PC-9 (cell line): ENCODE data around the gene DYNC1H1. TPM values are rescaled to one million over a fixed set of nuclear protein-coding genes. Genes with fewer than 3 reads are reported as not detected.
"Not testable (repeated sequence)": the region's sequence is repeated elsewhere in the genome, so short reads cannot be mapped to it uniquely, and the experiment has no call there.

Experiments
- BruUV-seq: library from RNA; stranded (reverse); fragments of 400-500 nt; replicated peaks from 2 replicates; lab custom pipeline; 2021; lab: Mats Ljungman, UMichigan
- CTCF ChIA-PET: fragments of 300-600 bp; sonication (Branson Sonifier 250); formaldehyde crosslinking; loops from one replicate; lab custom pipeline; 2022; ENCODE audit warnings: antibody characterized with exemption; lab: Charles Lee
- POLR2A ChIA-PET: fragments of 300-600 bp; sonication (Branson Sonifier 250); formaldehyde crosslinking; loops from one replicate; lab custom pipeline; 2022; ENCODE audit warnings: antibody characterized with exemption; ENCODE audit not compliant: unreplicated experiment; lab: Charles Lee
- DNase-seq, 2 experiments: peaks; one replicate each; pipeline versions ENCODE4 v3.0.0 to v3.0.0-alpha.2; 2015 to 2022; ENCODE audit warnings: mixed read lengths in 1 of 2
- H2AFZ ChIP-seq: fragments of 200-600 bp; sonication (generic); 2 replicates; pipeline ENCODE4 v1.8.1; 2017; ENCODE audit warnings: antibody characterized with exemption
- H3F3A ChIP-seq: fragments of 200-600 bp; sonication (generic); 2 replicates; pipeline ENCODE4 v1.8.1; 2017; ENCODE audit warnings: antibody characterized with exemption, mild to moderate bottlenecking, low read depth; ENCODE audit not compliant: insufficient read depth
- H3K27ac ChIP-seq: fragments of 200-600 bp; sonication (generic); 2 replicates; pipeline ENCODE4 v1.6.1; 2016; ENCODE audit warnings: mixed run types
- H3K27me3 ChIP-seq: fragments of 200-600 bp; sonication (generic); 2 replicates; pipeline ENCODE4 v1.6.1; 2016; ENCODE audit warnings: low read depth, mixed run types; ENCODE audit not compliant: insufficient read depth
- H3K36me3 ChIP-seq: fragments of 200-600 bp; sonication (generic); 2 replicates; pipeline ENCODE4 v1.6.1; 2016; ENCODE audit warnings: low read depth, mixed run types
- H3K4me1 ChIP-seq: fragments of 200-600 bp; sonication (generic); replicated peaks from 2 replicates; pipeline ENCODE4 v1.6.1; 2016; ENCODE audit warnings: mixed run types; ENCODE audit not compliant: insufficient read depth
- H3K4me2 ChIP-seq: fragments of 200-600 bp; sonication (generic); 2 replicates; pipeline ENCODE4 v1.6.1; 2017; ENCODE audit warnings: mixed run types
- H3K4me3 ChIP-seq: fragments of 200-600 bp; sonication (generic); 2 replicates; pipeline ENCODE4 v1.6.1; 2016; ENCODE audit warnings: mixed run types
- H3K79me2 ChIP-seq: fragments of 200-600 bp; sonication (generic); 2 replicates; pipeline ENCODE4 v1.6.1; 2017; ENCODE audit warnings: low read depth, mixed run types
- H3K9me2 ChIP-seq: fragments of 200-600 bp; sonication (generic); 2 replicates; pipeline ENCODE4 v1.8.1; 2017; ENCODE audit warnings: mild to moderate bottlenecking; ENCODE audit not compliant: insufficient read depth
- H3K9me3 ChIP-seq: fragments of 200-600 bp; sonication (generic); 2 replicates; pipeline ENCODE4 v1.8.1; 2016; ENCODE audit warnings: low read depth; ENCODE audit not compliant: insufficient read depth
- H4K20me1 ChIP-seq: fragments of 200-600 bp; sonication (generic); 2 replicates; pipeline ENCODE4 v1.8.1; 2017; ENCODE audit not compliant: insufficient read depth
- EZH2 ChIP-seq: fragments of 200-600 bp; sonication (generic); IDR thresholded peaks from 2 replicates; pipeline ENCODE4 v1.8.0; 2017; ENCODE audit warnings: antibody characterized with exemption, low read depth
- intact Hi-C: fragments of 100-400 bp; cut with micrococcal nuclease; formaldehyde crosslinking; loops from one replicate; pipeline ENCODE4 v1.10.0; 2022; ENCODE audit not compliant: unreplicated experiment
- total RNA-seq: library from RNA; stranded (reverse); gene quantifications from 2 replicates; pipeline ENCODE4 v1.2.3, GENCODE V29; 2021
- TF ChIP-seq, protein P1 (sequence below): fragments of 200-600 bp; sonication (generic); conservative IDR thresholded peaks from 2 replicates; pipeline ENCODE4 v1.6.1; 2017; ENCODE audit warnings: mixed run types, antibody characterized with exemption, mild to moderate bottlenecking, moderate library complexity

Gene DYNC1H1
- total RNA-seq, 1 experiment from 2014 or later: 1,268 TPM

DNA sequence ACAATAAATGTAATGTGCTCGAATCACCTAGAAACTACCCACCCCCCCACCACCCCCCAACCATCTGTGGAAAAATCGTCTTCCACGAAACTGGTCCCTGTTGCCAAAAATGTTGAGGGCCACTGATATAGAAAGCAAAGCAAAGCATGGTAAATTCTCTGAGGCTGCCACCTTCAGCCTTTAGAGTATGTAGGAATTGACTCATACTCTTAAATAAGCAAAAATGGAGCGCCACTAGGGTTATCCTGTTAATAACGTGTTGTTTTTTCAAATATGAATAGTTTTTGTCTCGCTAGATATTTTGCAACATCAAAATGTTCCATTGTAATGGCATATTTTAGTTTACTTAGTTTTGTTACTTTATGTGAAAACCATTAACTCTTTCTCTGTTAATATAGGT lies 18.2 kb downstream of the DYNC1H1 start:
- H3K9me3 ChIP-seq: no peaks in the 10 kb centered on the region
- no peak overlapping the region for H2AFZ ChIP-seq
- H3K4me1 ChIP-seq: peaks cover 43% of the 10 kb centered on the region
- peaks cover 74% of the 10 kb centered on the region for H3F3A ChIP-seq
- peaks cover 27% of the 10 kb centered on the region for H4K20me1 ChIP-seq
- H3K27ac ChIP-seq: no peak overlapping the region
- no peak overlapping the region for H3K4me3 ChIP-seq
- POLR2A ChIA-PET: no interaction called here
- no peak overlapping the region for H3K4me2 ChIP-seq
- H3K9me2 ChIP-seq: no peaks in the 10 kb centered on the region
- peaks cover 74% of the 10 kb centered on the region for H3K79me2 ChIP-seq
- BruUV-seq: no TSS peak
- intact Hi-C loops: loop anchor here (5.0 kb wide), 1 partner anchor 115 kb away; no protein-coding TSS in a partner anchor
- DNase-seq: no peak
- CTCF ChIA-PET: no interaction called here
- TF ChIP-seq EZH2: no peak
- TF ChIP-seq, protein P1, sequence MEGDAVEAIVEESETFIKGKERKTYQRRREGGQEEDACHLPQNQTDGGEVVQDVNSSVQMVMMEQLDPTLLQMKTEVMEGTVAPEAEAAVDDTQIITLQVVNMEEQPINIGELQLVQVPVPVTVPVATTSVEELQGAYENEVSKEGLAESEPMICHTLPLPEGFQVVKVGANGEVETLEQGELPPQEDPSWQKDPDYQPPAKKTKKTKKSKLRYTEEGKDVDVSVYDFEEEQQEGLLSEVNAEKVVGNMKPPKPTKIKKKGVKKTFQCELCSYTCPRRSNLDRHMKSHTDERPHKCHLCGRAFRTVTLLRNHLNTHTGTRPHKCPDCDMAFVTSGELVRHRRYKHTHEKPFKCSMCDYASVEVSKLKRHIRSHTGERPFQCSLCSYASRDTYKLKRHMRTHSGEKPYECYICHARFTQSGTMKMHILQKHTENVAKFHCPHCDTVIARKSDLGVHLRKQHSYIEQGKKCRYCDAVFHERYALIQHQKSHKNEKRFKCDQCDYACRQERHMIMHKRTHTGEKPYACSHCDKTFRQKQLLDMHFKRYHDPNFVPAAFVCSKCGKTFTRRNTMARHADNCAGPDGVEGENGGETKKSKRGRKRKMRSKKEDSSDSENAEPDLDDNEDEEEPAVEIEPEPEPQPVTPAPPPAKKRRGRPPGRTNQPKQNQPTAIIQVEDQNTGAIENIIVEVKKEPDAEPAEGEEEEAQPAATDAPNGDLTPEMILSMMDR: no peak
- no peaks in the 10 kb centered on the region for H3K27me3 ChIP-seq
- H3K36me3 ChIP-seq: peaks cover 87% of the 10 kb centered on the region

DNA sequence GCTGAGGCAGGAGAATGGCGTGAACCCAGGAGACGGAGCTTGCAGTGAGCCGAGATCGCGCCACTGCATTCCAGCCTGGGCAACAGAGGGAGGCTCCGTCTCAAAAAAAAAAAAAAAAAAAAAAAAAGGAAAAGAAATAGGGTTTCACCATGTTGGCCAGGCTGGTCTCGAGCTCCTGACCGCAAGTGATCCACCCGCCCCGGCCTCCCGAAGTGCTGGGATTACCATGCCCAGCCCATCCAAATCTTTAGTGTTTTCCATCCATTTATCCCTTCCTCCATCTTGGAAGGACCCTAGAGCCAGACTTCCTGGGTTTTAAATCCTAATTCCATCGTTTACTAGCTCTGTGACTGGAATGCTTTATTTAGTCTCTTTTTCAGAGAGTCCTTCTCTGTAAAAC lies 20.5 kb downstream of the DYNC1H1 start:
- H3K9me2 ChIP-seq, POLR2A ChIA-PET, H3K27me3 ChIP-seq, DNase-seq, H3K27ac ChIP-seq, H3K4me2 ChIP-seq, H2AFZ ChIP-seq, H3K4me3 ChIP-seq, H3K9me3 ChIP-seq, BruUV-seq: not testable (repeated sequence)
- CTCF ChIA-PET: interaction anchor here (0.6 kb wide), 1 partner anchor 25 kb away, joined by 6 read pairs; no protein-coding TSS in a partner anchor
- H3K4me1 ChIP-seq: peaks cover 21% of the 10 kb centered on the region
- peaks cover 35% of the 10 kb centered on the region for H4K20me1 ChIP-seq
- H3K79me2 ChIP-seq: peaks cover 52% of the 10 kb centered on the region
- intact Hi-C loops: loop anchor here (5.0 kb wide), 1 partner anchor 112 kb away; no protein-coding TSS in a partner anchor
- peaks cover 74% of the 10 kb centered on the region for H3F3A ChIP-seq
- H3K36me3 ChIP-seq: peaks cover 87% of the 10 kb centered on the region

DNA sequence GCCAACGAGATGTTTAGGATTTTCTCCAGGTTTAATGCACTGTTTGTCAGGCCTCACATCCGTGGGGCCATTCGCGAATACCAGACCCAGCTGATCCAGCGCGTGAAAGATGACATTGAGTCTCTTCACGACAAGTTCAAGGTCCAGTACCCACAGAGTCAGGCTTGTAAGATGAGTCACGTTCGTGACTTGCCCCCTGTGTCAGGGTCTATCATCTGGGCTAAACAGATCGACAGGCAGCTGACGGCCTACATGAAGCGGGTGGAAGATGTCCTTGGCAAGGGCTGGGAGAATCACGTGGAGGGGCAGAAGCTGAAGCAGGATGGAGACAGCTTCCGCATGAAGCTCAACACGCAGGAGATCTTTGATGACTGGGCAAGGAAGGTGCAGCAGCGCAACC lies 21.6 kb downstream of the DYNC1H1 start:
- Histone ChIP-seq H3K36me3 (peaks cover 92% of the 10 kb centered on the region), H3K9me2 (no peaks in the 10 kb centered on the region), H3K79me2 (peaks cover 57% of the 10 kb centered on the region), H3K4me2 (no peak overlapping the region), H4K20me1 (peaks cover 39% of the 10 kb centered on the region), H3K4me3 (no peak overlapping the region), H3K4me1 (peaks cover 10% of the 10 kb centered on the region), H3K27me3 (no peaks in the 10 kb centered on the region), H3F3A (peaks cover 69% of the 10 kb centered on the region), H2AFZ (no peak overlapping the region), H3K27ac (no peak overlapping the region), H3K9me3 (no peaks in the 10 kb centered on the region)
- TF ChIP-seq EZH2: no peak
- TF ChIP-seq, protein P1: no peak
- DNase-seq: no peak
- BruUV-seq: TSS peak; percentile 11
- intact Hi-C loops: no loop called here
- CTCF ChIA-PET: interaction anchor here (1.2 kb wide), 1 partner anchor 215 kb away, joined by 5 read pairs; no protein-coding TSS in a partner anchor
- POLR2A ChIA-PET: no interaction called here

DNA sequence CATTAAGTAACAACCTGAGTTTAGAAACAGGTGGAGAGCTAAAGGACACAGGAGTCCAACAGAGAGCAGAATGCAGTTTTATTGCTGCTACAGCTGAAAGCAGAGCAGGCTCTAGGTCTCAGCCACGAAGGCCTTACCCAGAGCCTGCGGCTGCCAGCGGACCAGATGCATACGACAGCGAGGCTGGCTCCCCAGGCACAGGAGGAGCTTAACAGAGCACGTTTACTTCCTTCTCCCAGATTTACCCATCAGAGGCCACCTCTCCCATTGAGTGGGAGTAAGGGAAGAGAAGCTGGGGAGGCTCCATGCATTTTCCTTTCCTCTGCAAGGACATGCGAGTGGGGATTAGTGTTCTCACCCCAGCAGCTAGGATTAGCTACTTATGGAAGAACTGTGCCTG lies 22.6 kb downstream of the DYNC1H1 start:
- H3K36me3 ChIP-seq: peaks cover 93% of the 10 kb centered on the region

More for the DNA sequence above, 22.6 kb downstream of the DYNC1H1 start:
- no peaks in the 10 kb centered on the region for H3K9me2 ChIP-seq
- H3K4me1 ChIP-seq: peaks cover under 1% of the 10 kb centered on the region; the same call in 1 of the 2 replicates
- ChIA-PET POLR2A (no interaction called here), CTCF (no interaction called here)
- H3K79me2 ChIP-seq: peaks cover 48% of the 10 kb centered on the region
- H3F3A ChIP-seq: peaks cover 66% of the 10 kb centered on the region; the same call in 1 of the 2 replicates
- H3K27me3 ChIP-seq: no peaks in the 10 kb centered on the region
- peaks cover 32% of the 10 kb centered on the region; the same call in 1 of the 2 replicates for H4K20me1 ChIP-seq
- no peak overlapping the region for H3K4me3 ChIP-seq
- H2AFZ ChIP-seq: no peak overlapping the region
- intact Hi-C loops: no loop called here
- TF ChIP-seq, protein P1: no peak
- TF ChIP-seq EZH2: no peak
- no TSS peak for BruUV-seq
- no peak overlapping the region for H3K27ac ChIP-seq
- no peaks in the 10 kb centered on the region for H3K9me3 ChIP-seq
- no peak for DNase-seq
- H3K4me2 ChIP-seq: no peak overlapping the region
